Calu3 (cell line): ENCODE measurements around the gene BCORL1. TPM values are rescaled to one million over a fixed set of nuclear protein-coding genes. Genes with fewer than 3 reads are reported as not detected.

Experiments used
- BruUV-seq: library from RNA; stranded (reverse); fragments of 400-500 nt; replicated peaks from 2 replicates; lab custom pipeline; 2021; lab: Mats Ljungman, UMichigan
- CTCF ChIA-PET: fragments of 300-600 bp; sonication (Branson Sonifier 250); formaldehyde crosslinking; loops from one replicate; lab custom pipeline; 2022; ENCODE audit warnings: antibody characterized with exemption; lab: Charles Lee
- DNase-seq: peaks from one replicate; pipeline ENCODE4 v3.0.0; 2022
- H3K27ac Mint-ChIP-seq: one replicate; pipeline ENCODE4 v1.8.0; 2022; ENCODE audit warnings: mixed read lengths; ENCODE audit not compliant: unreplicated experiment
- H3K27me3 Mint-ChIP-seq: one replicate; pipeline ENCODE4 v1.8.0; 2022; ENCODE audit warnings: mixed read lengths; ENCODE audit not compliant: unreplicated experiment
- H3K36me3 Mint-ChIP-seq: one replicate; pipeline ENCODE4 v1.8.0; 2022; ENCODE audit warnings: mild to moderate bottlenecking, moderate library complexity, mixed read lengths; ENCODE audit not compliant: insufficient read depth, unreplicated experiment
- H3K4me1 Mint-ChIP-seq: one replicate; pipeline ENCODE4 v1.8.0; 2022; ENCODE audit warnings: mild to moderate bottlenecking, low read depth, mixed read lengths; ENCODE audit not compliant: unreplicated experiment
- H3K4me3 Mint-ChIP-seq: one replicate; pipeline ENCODE4 v1.8.0; 2022; ENCODE audit warnings: mild to moderate bottlenecking, low read depth, moderate library complexity, mixed read lengths; ENCODE audit not compliant: unreplicated experiment
- H3K9me3 Mint-ChIP-seq: one replicate; pipeline ENCODE4 v1.8.0; 2022; ENCODE audit warnings: low read depth, mixed read lengths; ENCODE audit not compliant: unreplicated experiment
- intact Hi-C: fragments of 100-400 bp; cut with micrococcal nuclease; formaldehyde crosslinking; loops from one replicate; pipeline ENCODE4 v1.10.0; 2022; ENCODE audit not compliant: unreplicated experiment
- total RNA-seq: library from RNA; stranded (reverse); gene quantifications from 2 replicates; pipeline ENCODE4 v1.2.3, GENCODE V29; 2022
- TF ChIP-seq, protein P1 (sequence below): fragments of 200-600 bp; IDR thresholded peaks from one replicate; pipeline ENCODE4 v1.8.0; 2022; ENCODE audit warnings: antibody characterized with exemption; ENCODE audit not compliant: unreplicated experiment

Gene BCORL1
- total RNA-seq, 1 experiment from 2014 or later, result 6.7 TPM

DNA sequence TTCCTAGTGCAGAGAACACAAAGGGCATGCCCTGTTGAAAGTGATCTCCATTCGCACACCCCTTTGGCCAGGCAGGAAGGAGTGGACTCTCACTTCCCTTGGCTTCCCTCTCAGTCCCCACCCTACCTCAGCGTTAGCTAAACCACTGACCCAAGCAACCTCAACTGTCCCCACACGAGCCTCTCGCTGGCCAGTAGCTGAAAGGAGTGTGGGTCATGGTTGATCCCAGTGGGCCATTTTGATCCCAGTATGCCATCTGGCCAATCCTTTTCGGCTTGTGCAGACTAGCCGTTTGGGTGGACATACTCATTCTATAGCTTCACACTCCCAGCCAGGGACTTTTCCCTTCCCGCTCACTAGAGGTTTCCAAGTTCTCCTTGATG is 24.4 kb upstream of the BCORL1 start:
- Mint-ChIP-seq H3K4me3 (peak overlapping the region; percentile 57), H3K9me3 (no peaks in the 10 kb centered on the region), H3K27me3 (peaks cover 23% of the 10 kb centered on the region), H3K27ac (no peak overlapping the region), H3K4me1 (peaks cover 21% of the 10 kb centered on the region), H3K36me3 (peaks cover 8% of the 10 kb centered on the region)
- BruUV-seq, result no TSS peak
- TF ChIP-seq, protein P1, sequence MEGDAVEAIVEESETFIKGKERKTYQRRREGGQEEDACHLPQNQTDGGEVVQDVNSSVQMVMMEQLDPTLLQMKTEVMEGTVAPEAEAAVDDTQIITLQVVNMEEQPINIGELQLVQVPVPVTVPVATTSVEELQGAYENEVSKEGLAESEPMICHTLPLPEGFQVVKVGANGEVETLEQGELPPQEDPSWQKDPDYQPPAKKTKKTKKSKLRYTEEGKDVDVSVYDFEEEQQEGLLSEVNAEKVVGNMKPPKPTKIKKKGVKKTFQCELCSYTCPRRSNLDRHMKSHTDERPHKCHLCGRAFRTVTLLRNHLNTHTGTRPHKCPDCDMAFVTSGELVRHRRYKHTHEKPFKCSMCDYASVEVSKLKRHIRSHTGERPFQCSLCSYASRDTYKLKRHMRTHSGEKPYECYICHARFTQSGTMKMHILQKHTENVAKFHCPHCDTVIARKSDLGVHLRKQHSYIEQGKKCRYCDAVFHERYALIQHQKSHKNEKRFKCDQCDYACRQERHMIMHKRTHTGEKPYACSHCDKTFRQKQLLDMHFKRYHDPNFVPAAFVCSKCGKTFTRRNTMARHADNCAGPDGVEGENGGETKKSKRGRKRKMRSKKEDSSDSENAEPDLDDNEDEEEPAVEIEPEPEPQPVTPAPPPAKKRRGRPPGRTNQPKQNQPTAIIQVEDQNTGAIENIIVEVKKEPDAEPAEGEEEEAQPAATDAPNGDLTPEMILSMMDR, result no peak
- intact Hi-C loops, result no loop called here
- CTCF ChIA-PET, result interaction anchor here (0.5 kb wide), 1 partner anchor 599 kb away, joined by 3 read pairs; no protein-coding TSS in a partner anchor
- DNase-seq, result no peak

DNA sequence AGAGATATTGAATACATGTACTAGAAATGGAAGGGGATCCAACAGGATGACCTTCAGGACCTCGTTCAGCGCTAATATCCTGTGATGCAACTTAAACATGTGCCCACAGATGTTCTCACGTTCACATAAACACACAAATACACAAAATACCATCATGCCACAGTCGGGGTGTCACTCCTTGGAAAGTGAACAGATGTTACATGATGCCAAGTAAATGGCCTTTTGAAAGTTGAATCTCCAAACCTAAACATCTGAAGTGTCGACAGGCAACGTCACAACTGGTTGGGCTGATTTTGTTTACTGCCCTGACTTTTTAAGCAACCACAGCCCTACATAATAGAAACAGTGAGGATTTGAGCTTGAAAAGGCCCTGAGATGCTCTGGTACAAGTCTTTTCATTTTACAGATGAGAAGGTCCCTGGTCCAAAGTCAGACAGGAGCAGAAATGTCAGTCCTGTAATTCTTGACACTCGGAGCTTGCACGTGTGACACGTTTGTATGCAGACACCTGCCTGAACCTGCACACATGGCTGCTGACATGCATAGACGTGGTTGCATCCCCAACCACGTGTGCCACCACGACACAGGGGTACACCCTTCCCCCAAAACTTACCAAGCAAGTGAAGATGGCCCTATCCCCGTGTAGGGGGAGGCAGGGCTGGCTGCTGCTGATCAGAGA is 23.5 kb upstream of the BCORL1 start:
- DNase-seq, result no peak
- peaks cover 8% of the 10 kb centered on the region for H3K36me3 Mint-ChIP-seq
- CTCF ChIA-PET, result interaction anchor here (0.5 to 0.8 kb wide), 3 partner anchors 28 to 600 kb away, joined by 3 read pairs; no protein-coding TSS in a partner anchor
- peaks cover 21% of the 10 kb centered on the region for H3K27me3 Mint-ChIP-seq
- peaks cover 21% of the 10 kb centered on the region for H3K4me1 Mint-ChIP-seq
- intact Hi-C loops, result no loop called here
- no TSS peak for BruUV-seq
- H3K4me3 Mint-ChIP-seq, result no peak overlapping the region
- no peaks in the 10 kb centered on the region for H3K9me3 Mint-ChIP-seq
- TF ChIP-seq, protein P1, result no peak
- H3K27ac Mint-ChIP-seq, result no peak overlapping the region

DNA sequence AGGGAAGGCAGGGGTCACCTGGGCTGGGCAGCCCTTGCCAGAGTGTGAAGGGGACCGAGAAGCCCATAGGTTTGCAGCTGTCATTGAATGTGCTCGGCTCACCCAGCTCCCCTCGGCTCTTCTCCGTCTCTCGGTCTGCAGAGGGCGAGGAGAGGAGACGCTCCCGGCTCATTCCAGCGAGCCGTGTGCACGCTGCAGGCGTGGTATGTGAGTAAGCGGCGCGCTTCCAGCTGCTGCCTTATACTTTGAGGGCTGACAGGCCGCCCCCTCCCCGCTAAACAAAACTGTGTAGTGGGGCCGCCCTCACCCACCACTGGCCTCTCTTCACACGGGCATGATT is 23.0 kb upstream of the BCORL1 start:
- Mint-ChIP-seq H3K9me3 (no peaks in the 10 kb centered on the region), H3K36me3 (peaks cover 8% of the 10 kb centered on the region), H3K27me3 (peaks cover 21% of the 10 kb centered on the region), H3K27ac (no peak overlapping the region), H3K4me3 (no peak overlapping the region), H3K4me1 (peaks cover 21% of the 10 kb centered on the region)
- no peak for DNase-seq
- CTCF ChIA-PET, result interaction anchor here (0.6 to 0.8 kb wide), 2 partner anchors 29 to 37 kb away, joined by 3 read pairs; no protein-coding TSS in a partner anchor
- intact Hi-C loops, result no loop called here
- BruUV-seq, result no TSS peak
- TF ChIP-seq, protein P1, result no peak

DNA sequence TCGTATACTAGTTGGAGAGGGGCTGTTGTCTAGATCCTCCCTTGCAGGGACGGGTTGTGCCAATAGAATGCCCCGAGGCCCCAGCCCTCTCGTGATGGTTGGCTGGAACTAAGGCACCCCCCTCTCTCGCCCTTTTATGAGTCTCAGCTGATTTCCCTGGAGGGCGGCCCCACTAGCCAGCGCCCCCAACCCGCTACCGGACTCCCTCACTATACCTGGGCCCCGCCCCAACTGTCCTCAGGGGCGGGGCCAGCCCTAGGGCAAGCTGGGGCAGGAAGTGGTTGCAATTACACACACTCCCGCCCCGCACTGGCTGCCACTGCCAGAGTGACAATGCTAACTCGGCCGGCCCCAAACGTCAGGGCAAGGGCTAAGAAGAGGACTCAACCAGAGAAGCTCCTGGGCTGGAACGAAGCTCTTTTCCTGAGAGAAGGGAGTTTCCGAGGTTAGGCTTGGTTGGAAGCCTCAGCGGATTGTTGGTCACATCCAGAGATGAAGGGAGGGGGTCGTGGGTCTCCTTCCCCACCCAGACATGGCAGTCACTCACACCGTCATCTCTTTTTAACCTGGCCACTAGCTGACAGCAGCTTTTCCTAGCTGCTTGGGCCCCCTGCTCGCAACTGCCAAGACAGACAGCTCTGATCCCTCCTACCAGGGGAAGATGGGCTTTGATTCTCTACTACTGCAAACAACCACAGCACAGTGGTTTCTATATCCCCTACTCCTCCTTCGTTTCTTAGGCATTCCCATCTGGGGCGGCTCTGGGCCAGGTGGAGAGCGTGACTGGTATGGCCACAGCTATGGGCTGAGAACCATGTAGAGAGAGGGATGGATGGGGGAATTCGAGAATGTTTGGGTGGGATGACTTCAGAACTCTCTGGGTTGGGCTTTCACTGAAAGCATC is 21.0 kb upstream of the BCORL1 start:
- Mint-ChIP-seq H3K36me3 (peaks cover 8% of the 10 kb centered on the region), H3K27ac (no peak overlapping the region), H3K9me3 (no peaks in the 10 kb centered on the region), H3K4me3 (peak overlapping the region; percentile 46), H3K4me1 (peaks cover 21% of the 10 kb centered on the region), H3K27me3 (peaks cover 6% of the 10 kb centered on the region)
- peak; percentile 69 for DNase-seq
- CTCF ChIA-PET, result interaction anchor here (0.7 kb wide), 1 partner anchor 23 kb away, joined by 3 read pairs; no protein-coding TSS in a partner anchor
- BruUV-seq, result no TSS peak
- intact Hi-C loops, result no loop called here
- TF ChIP-seq, protein P1, result no peak
